HG02870 (cell line): ENCODE results near the gene GRIN3A.
"Not testable (repeated sequence)": the region's sequence is repeated elsewhere in the genome, so short reads cannot be mapped to it uniquely, and the experiment has no call there.

ENCODE experiments used
- ATAC-seq: cut with Tn5 transposase; IDR thresholded peaks from one replicate; pipeline ENCODE4 v1.9.1; 2021; ENCODE audit warnings: mild to moderate bottlenecking, moderate library complexity; ENCODE audit not compliant: unreplicated experiment

GRIN3A gene

DNA sequence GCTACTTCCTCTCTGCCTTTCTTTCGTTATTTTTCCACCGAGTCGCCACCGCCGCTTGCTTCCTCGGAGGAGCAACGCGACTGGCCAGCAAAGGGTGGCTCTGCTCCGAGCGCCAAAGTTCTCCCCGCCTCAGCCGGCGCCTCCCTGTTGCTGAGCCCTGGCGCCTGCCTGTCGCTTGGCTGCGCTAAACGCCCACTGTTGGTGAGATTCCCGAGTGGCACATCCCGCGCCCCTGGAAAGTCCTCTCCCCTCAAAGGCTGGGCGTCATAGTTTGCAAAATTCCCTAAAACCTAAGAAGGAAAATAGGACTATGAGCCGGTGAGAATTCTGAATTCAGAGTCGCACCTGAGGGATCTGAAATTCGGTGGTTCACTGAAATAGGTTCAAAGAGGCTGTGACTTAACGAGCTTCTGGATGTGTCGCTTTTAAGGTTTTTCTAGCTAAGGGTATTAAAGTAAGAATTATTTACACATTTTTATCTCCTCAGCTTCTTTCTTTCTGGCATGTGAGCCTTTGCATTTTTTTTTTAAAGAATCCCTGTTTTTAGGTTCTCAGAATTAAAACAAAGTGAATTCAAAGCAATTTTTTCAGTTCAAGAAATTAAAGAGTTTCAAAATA is at the start of gene GRIN3A:
Gene GRIN3A (minus strand): TSS at position 82 of the 618 bp plus-strand sequence. CDS start 668 bp downstream, outside the sequence.
- ATAC-seq, result no peak

DNA sequence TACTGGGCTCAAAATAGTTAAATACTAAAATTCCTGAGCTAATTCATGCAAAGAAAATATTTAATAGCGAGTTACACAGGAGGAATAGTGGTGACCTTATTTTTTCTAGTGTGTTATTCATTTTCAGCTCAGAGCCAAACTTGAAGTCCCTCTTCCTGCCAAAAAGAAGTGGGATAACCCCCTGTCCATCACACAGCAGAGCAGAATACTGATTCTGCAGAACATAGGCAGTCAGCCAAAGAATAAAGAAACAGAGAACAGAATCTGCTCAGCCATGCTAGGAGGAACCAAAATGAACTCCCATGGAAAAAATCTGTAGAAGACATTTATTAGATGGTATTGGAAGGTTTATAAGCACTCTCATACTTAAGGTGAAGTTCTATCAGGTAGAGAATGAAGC is 49.4 kb upstream of the GRIN3A start:
- no peak for ATAC-seq

DNA sequence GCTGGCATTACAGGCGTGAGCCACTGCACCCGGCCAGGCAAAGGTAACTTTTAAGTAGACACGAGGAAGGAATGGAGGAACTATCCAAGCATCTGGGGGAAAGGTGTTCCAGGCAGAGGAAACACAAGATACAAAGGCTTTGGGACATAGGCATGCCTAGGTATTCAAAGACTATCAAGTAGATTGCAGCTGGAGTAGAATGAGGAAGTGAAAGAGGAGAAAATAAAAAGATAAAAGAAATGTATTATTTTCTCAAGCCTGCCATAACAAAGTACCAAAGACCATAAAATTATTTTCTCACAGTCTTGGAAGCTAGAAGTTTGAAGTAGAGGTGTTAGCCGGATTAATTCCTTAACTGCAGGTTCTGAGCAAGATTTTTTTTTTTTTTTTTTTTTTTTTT is 39.9 kb upstream of the GRIN3A start:
- no peak for ATAC-seq

DNA sequence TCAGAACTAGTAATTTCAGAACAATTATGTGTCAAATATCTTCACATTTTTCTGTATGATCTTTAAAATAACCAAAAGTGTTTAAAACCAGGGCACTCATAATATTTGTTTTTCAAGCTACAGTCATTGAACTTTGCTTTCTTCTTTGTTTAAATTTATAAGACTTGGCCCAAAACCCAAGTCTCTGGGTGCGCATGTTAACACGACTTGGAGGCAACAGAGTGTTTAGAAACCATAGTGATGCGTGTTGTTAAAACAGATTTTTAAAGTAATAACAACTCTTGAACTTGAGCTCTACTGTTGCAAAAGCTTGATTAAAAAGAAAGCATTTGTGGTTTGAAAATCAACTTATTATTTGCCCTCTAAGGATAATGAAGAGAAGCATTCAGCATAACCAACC is 26.0 kb upstream of the GRIN3A start:
- no peak for ATAC-seq

DNA sequence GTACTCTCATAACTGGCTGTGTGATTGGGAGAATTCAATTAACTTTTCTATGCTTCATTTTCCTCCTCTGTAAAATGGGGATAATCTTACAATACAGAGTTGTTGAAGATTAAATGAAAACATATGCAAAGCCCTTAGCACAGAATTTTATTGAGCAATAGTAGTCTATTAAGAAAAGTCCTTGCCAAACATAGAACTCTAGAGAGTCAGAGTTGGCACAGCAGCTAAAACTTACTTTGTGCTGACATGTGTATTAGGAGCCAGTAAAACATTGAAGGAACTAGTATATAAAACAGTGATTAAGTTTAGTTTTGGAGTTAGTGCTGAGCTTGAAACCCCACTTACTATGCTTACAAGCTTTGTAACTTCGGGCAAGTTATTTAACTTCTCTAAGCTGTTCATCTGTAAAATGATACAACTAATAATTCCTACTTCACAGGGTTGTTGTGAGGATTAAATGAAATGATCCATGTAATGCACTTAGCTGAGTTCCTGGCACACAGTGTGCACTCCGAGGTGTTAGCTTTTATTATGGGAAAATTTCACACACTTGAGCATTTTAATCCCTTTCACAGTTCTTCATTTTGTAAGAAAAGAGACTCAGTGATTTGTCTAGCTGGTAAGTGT is 20.0 kb upstream of the GRIN3A start:
- ATAC-seq, result no peak

DNA sequence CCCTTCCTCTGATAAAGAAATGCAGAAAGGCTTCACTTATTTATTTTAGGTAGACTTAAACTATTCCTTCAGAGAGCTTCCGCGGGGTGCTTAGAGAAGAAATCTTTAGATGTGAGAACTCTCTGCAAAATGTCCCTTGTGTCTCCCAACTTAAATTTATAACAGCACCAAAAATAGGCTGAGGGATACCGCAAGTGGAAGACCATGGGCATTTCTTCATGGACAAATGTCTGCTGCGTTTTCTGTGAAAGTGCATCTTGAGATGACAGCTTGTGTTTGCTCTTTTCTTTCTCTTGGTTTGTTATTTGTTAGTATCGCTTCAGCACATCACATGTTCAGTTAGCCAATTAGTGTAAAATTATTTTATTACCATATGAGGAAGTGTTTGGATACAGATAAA is 15.3 kb upstream of the GRIN3A start:
- no peak for ATAC-seq

DNA sequence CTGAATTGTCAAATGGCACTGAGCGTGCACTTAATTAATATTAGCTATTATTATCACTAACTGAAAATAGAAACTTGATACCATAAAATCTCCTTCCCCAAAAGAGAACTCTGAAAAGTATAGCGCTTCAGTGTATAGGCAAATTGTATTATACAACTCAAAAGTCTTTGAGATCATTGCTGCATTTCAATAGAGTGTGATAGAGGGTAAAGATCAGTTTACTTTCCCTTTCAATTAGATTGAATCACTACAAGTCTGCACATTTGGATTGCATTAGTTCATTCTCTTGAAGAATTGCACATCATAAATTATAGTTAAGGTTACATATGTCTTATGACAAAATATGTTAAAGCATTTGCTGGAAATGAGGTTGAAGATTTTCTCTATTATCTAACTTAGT is 13.4 kb upstream of the GRIN3A start:
- ATAC-seq, result no peak

DNA sequence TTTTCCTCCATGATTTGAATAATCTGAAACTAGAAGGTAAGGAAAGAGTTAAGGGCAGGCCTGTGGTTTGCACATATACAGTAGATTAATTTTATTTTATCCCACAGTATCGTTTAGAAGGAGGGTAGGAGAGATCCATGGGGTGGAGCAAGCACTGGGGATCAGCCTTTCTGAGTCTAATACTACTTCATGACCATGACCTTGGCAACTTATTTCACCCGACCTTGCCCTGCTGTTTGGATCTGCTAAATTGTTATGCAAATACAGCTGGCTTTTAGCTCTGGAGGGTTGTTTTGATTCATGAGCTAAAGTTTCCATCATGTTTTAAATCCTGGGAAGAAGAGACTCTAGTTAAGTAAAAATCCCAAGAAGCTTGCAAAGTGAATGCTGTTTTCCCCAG is 864 bp upstream of the GRIN3A start:
- ATAC-seq, result no peak

DNA sequence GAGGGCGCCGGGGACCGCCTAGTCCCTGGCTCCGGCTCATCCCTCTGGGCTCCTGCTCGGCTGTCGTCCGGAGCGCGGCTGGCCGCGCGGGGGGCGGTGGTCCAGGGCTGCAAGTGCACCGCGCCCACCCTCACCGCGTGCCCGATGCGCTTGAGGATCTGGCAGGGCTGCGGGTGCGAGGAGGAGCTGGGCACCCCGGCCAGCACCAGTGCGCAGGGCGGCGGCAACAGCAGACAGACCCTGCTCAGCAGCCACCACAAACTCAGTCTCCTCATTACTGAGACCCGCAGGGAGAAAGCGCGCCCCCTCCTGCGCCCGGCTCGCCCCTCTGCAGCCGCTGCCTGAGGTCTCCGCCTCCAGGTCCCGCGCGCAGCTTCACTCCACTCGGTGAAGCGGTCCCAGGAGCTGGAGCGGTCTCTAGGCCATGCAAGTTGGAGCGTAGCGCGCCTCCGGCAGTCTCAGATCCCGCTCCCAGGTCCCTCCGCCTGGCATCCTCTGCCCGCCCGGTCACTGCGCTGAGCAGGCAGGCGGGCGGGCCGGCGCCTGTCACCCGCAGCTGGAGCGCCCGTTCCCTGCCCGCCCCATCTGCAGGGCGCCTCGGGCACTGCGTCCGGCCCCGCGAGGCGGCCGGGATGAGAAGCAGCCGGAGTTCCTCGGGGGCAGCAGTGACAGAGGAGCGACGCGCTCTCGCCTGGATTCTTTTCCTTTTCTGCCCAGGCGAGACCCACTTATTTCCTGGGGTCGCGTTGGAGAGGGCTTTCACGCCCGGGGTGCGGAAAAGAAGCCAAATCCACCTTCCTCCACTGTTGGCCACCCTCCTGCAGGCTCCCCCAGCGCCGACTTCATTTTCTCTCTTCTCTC is 512 bp downstream of the GRIN3A start:
- no peak for ATAC-seq

DNA sequence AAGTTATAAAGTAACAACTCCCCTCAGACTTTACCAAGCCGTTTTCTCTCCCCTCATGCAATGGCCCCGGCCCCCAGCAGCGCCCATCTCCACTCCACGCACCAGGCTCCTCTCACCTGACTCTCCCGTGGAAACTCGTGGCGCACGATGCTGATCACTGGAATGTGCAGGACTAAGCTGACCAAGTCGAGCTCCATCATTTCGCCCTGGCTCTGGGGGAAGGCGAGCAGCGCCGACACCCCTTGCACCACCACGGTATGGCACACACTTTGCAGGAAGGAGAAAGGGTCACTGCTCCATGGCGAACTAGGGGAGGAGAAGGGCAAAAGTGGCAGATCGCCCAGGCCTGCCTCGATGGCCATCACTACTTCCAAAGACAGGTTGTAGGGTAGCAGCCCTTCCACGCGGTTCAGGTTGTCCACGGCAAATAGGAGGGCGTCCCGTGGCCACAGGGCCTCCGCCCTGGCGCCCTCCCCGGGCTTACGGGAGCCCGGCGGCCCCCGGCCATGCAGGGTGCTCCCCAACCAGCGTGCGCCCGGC is 1.2 kb downstream of the GRIN3A start:
- no peak for ATAC-seq

DNA sequence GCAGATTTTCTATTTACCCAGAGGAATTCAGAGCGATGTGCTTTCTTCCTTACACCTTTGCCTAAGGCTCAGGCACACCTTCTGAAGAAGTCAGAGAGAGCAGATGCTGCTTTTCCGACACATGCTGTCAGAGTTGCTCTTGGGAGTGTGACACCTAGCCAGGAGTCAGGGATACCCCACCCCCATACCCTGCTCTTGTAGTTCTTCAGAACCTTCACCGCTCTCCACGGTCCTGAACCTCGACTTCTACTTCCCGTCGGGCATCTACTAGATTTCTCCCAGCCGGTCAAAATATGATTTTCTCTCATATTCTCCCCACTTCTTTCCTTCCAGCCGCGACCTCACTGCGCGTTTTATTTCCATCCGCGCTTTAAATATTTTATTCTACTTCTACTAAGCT is 1.7 kb downstream of the GRIN3A start:
- ATAC-seq, result no peak

DNA sequence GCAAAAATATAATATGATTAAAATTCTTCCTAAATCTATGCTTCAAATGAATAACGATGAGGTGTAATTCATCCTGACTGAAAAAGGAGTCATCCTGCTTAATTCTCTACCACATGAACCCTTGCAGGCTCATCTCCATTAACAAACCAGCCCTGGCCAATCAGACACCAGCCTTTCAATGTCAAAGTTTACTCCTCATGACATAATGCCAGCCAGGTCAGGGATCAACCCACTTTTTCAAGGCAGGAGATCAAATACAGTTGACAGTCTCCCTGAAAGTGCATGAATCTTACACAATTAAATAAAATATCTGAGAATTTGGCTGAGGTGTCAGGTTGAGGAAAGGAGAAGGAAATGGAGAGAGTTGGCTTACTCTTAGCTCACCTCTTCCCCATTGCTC is 7.0 kb downstream of the GRIN3A start:
- no peak for ATAC-seq

DNA sequence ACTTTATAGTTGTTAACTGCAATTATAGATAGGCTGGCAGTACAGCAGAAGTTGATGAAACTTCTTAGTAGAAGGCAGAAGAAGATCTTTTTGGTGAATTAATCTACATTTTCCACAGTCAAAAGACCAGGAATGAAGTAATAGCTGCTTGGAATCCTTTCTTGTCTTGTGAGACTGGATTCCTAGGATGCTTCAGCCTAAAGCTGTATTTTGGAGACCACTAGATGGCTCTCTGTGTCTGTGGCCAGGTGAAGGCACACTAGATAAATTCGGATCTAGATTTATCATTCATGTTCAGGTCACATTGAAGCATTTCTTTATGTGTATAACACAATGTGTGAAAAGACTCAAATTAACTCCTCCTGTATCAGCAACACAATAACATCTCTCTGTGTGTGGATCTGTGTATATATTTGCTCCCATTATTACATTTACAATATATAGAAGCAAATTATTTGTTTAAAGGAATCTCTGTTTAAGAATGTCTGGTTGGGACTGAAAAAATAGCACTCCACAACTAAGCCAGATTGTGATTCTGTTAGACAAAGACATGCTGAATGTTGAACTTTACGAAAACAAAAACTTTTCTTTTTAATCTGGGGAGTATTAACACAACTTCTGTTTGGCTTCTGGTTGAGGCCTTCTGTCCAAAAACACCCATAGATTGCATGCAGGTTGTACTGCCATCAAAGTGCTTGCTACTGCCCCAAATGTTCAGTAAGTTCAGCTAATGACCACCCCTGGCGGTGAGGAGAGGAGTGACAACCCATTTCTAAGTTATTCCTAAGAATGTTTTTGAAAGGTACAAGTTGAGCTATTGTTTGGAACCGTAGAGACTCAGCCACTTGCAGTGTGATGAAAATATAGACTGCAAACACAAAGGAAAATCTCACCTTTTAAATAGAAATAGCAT is 10.6 kb downstream of the GRIN3A start:
- peak; percentile 93 for ATAC-seq

DNA sequence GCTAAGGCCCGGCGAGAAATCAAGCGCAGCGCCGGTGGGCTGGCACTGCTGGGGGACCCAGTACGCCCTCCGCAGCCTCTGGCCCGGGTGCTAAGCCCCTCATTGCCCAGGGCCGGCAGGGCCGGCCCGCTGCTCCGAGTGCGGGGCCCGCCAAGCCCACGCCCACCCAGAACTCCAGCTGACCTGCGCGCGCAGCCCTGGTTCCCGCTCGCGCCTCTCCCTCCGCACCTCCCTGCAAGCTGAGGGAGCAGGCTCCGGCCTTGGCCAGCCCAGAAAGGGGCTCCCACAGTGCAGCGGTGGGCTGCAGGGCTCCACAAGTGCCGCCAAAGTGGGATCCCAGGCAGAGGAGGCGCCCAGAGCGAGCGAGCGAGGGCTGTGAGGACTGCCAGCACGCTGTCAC is 14.2 kb downstream of the GRIN3A start:
- ATAC-seq, result not testable (repeated sequence)

DNA sequence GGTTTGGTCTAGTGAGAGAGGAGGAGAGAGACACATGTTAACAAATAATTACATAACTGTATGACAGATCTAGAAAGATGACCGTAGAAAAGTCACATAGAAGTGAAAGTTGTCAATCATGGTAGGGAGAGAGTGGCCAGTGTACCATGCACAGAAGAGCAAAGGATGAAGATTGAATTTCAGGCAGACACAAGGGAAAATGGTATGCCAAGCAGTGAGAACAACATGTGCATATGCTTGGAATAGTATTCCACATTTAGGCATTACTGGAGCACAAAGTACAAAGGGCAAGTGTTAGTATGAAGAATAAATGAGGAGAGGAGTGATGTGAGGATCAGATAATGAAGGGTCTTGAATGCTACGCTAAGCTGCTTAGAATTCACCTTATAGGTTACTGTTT is 20.3 kb downstream of the GRIN3A start:
- ATAC-seq, result no peak

DNA sequence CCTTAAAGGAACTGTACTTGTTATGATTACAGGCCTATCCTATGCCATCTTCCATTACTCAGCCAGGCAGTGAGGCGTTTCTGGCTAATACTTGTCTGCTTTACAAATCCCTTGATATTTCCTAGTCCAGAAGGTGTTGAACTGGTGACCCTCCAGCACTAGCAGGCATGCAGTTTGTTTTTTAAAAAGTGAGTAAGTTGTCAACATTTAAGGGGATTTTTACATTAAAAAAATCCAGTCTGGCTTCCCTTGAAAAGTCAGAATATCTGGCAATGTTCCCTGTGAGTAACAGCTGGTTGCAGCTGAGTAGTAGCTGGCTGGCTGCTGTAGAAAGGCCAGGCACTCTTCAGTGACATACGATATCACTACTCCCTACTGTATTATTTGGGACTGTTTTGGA is 21.8 kb downstream of the GRIN3A start:
- ATAC-seq, result no peak

DNA sequence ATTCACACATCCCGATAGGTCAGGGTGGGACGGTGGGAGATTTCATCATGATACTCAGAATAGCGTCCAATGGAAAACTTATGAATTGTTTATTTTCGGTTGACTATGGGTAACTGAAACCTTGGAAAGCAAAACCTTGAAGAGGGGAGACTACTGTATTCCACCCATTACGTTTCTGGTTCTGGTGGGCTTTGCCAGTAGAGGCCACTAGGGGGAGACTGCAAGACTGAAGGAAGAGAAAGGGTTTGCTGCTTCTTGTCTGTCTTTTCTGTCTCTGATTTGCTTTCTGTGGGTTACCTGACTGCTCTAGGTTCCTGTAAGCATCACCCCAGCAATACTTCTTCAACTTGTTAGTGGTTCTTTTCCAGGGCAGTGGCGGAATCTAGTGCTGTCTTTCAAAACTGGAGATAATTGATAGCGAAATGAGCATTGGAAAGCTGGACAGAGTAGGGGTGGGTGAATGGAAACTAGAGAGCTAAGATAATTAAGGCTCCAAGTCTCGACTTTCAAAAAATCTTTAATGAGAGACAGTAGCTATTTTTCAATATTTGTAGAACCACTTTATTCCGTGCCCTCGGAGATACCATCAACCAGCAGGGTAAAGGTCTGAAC is 27.0 kb downstream of the GRIN3A start:
- peak; percentile 80 for ATAC-seq

DNA sequence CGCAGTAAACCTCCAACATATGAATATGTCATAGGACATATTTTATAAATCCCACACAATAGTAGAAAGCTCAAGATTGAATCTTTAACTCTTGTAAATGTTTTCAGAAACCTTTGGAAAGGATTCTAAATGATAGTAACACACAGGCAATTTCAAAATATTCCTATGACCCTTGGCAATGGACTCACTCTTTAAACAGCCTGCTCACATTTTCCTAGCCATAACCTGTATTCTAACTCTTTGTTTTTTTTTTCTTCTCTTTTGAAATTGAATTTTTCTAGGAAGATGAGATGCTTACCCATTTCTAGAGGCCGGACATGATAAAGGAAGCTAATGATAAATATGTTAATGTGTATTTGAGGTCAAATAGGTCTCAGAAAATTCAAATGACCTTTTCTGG is 29.6 kb downstream of the GRIN3A start:
- ATAC-seq, result no peak

DNA sequence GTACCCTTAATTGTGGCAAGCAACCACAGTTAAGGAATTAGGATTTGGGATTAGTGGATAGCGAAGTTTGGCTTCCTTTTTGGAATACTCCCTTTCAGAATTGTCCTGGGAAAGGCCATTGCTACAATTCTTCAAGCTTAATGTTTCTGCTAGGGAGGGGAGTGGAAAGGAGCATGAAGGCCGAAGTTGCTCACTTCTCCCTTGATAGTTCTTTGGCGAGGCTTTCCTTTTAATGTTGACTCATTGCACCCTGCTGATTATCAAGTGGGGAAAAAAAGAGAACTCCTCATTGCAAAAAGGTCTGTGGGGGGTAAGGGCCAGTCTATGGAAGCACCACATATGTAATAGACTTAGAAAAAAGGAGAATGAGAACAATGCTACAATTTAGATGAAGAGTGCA is 30.7 kb downstream of the GRIN3A start:
- no peak for ATAC-seq

DNA sequence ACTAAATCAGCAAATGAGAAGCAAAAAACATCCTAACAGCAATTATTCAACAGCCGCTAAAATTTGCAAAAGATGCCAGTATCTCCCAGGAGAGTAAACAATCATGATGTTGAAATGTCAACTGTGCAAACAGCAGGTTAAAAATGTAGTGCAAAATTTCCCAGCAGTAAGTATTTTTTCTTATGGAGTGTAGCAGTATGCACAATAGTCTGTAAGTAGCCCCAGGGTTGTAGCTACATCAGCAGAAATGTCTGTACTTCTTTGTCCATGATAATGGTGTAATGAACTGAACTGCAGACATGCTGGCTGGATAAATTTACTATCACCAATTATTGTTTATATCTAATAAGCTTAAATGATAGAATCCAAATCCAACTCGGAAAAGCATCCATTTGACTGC is 31.4 kb downstream of the GRIN3A start:
- no peak for ATAC-seq
